HFF-Myc (cell line): ENCODE results near the gene PPP2R3A.

Source experiments
- DNase-seq: peaks from one replicate; pipeline ENCODE4 v3.0.0-alpha.2; 2011; ENCODE audit warnings: low read depth; ENCODE audit errors: extremely low read depth
- H3K4me3 ChIP-seq: replicated peaks from 2 replicates; pipeline ENCODE4 v1.5.1; 2011; ENCODE audit warnings: low read depth, mild to moderate bottlenecking, control low read depth, low read length
- CTCF ChIP-seq: IDR thresholded peaks from 2 replicates; pipeline ENCODE4 v1.5.1; 2012; ENCODE audit warnings: mild to moderate bottlenecking, low read depth, low read length, control low read depth; ENCODE audit errors: missing control alignments

The PPP2R3A gene

GRCh38 chr3:135994708-135995337, 29.3 kb downstream of the PPP2R3A start:
- no peak for DNase-seq
- TF ChIP-seq CTCF = no peak
- no peak overlapping the region for H3K4me3 ChIP-seq

GRCh38 chr3:135995766-135996165, 30.2 kb downstream of the PPP2R3A start:
- no peak overlapping the region for H3K4me3 ChIP-seq
- DNase-seq = no peak
- TF ChIP-seq CTCF = no peak

- TF ChIP-seq CTCF = no peak
- H3K4me3 ChIP-seq = no peak overlapping the region
- DNase-seq = no peak
Observed at GRCh38 chr3:135997554-135998320, 32.2 kb downstream of the PPP2R3A start.

- TF ChIP-seq CTCF = no peak
- H3K4me3 ChIP-seq = no peak overlapping the region
- no peak for DNase-seq
Observed at GRCh38 chr3:136008221-136008620, 42.7 kb downstream of the PPP2R3A start.

GRCh38 chr3:136008732-136009470, 43.4 kb downstream of the PPP2R3A start:
- TF ChIP-seq CTCF = no peak
- no peak overlapping the region for H3K4me3 ChIP-seq
- DNase-seq = no peak

- no peak for TF ChIP-seq CTCF
- peak; percentile 72 for DNase-seq
- no peak overlapping the region for H3K4me3 ChIP-seq
Observed at GRCh38 chr3:136018876-136019275, 53.3 kb downstream of the PPP2R3A start.
